ENCODE results near the gene TPI1.

Gene TPI1

GRCh38 chr12:6867413-6868210, at the start of gene TPI1:
TPI1 (plus strand) TSS chr12:6867531; CDS start chr12:6867567, 36 bp downstream.
- in situ Hi-C loops (cut with MboI; ENCODE audit: low pct_unique_long_range_greater_than_20kb, low sequenced_read_pairs): no loop called here
- peak; percentile 78 for DNase-seq

DNA sequence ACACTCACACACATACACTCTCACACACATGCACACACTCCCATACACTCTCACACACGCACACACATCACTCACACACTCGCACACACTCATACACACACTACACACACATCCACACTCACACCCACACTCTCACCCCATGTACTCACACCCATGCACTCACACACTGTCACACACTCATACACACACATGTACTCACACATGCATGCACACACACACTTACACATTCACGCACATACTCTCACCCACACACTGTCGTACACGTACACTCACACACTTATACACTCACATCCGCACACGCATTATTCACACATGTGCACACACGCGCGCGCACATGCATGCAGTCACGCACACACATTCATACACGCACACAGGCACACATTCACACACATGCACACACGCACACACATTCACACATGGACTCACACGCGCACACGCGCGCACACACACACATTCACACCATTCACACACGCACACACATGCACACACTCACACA, 49.6 kb upstream of the TPI1 start:
- in situ Hi-C loops (cut with MboI; ENCODE audit: low pct_unique_long_range_greater_than_20kb, low sequenced_read_pairs): no loop called here
- no peak for DNase-seq

GRCh38 chr12:6818222-6818621, 49.1 kb upstream of the TPI1 start:
- in situ Hi-C loops (cut with MboI; ENCODE audit: low pct_unique_long_range_greater_than_20kb, low sequenced_read_pairs): no loop called here
- no peak for DNase-seq

GRCh38 chr12:6818645-6819044, 48.7 kb upstream of the TPI1 start:
- in situ Hi-C loops (cut with MboI; ENCODE audit: low pct_unique_long_range_greater_than_20kb, low sequenced_read_pairs): no loop called here
- no peak for DNase-seq

GRCh38 chr12:6819106-6820030, 48.0 kb upstream of the TPI1 start:
- in situ Hi-C loops (cut with MboI; ENCODE audit: low pct_unique_long_range_greater_than_20kb, low sequenced_read_pairs): no loop called here
- DNase-seq: no peak

DNA sequence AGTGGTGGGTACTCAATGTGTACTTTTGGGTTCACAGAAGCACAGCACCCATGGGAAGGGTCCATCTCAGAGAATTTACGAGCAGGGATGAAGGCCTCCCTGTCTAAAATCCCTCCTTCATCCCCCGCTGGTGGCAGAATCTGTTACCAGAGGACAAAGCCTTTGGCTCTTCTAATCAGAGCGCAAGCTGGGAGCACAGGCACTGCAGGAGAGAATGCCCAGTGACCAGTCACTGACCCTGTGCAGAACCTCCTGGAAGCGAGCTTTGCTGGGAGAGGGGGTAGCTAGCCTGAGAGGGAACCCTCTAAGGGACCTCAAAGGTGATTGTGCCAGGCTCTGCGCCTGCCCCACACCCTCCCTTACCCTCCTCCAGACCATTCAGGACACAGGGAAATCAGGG, 47.2 kb upstream of the TPI1 start:
- DNase-seq: no peak
- in situ Hi-C loops (cut with MboI; ENCODE audit: low pct_unique_long_range_greater_than_20kb, low sequenced_read_pairs): no loop called here

DNA sequence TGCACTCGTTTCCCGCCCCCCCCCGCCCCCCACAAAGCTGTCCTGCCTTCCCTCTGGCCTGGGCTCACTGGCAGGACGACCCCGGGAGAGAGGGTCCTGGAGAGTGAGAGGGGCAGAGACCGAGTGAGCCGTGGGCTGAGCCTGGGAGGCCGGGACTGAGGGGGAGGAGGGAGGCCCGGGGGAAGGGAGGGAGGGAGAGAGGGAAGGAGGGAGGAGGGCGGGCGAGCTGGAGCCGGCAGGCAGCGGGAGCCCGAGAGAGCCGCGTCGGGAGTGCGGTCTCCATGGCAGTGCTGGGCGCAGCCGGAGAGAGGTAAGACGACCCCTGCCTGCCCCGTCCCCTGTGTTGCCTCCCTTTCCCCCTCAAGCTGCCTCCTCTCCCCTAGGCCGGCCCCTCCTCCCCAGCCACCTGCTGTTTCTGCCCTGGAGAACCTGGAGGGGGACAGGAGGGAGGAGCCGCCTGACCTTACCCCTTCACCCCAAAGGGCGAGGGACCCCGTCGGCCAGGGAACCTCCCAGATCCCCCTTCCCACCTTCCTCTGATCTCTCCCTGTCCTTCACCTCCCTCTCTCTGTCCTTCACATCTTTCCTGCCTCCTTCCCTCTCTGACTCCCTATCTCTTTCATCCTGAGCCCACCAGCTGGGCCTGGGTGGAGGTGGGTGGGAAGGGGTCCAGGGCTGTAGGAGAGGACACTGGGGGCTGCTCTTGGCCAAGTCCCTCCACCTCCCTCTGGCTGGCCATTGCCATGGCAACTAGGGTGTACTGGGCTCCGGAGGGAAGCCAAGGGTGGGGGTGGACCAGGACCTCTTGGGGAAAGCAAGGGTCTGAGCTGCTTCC, 45.5 kb upstream of the TPI1 start, which contains the start of gene GPR162:
GPR162 (plus strand) TSS at position 231 of the 835 bp plus-strand sequence. CDS start 2,078 bp downstream, outside the sequence.
- peak; percentile 45 for DNase-seq
- in situ Hi-C loops (cut with MboI; ENCODE audit: low pct_unique_long_range_greater_than_20kb, low sequenced_read_pairs): no loop called here

- no peak for DNase-seq
- in situ Hi-C loops (cut with MboI; ENCODE audit: low pct_unique_long_range_greater_than_20kb, low sequenced_read_pairs): no loop called here
These were observed 44.8 kb upstream of the TPI1 start for GRCh38 chr12:6822426-6823135.

- in situ Hi-C loops (cut with MboI; ENCODE audit: low pct_unique_long_range_greater_than_20kb, low sequenced_read_pairs): no loop called here
- DNase-seq: no peak
These were observed 43.9 kb upstream of the TPI1 start for GRCh38 chr12:6823182-6824084.

DNA sequence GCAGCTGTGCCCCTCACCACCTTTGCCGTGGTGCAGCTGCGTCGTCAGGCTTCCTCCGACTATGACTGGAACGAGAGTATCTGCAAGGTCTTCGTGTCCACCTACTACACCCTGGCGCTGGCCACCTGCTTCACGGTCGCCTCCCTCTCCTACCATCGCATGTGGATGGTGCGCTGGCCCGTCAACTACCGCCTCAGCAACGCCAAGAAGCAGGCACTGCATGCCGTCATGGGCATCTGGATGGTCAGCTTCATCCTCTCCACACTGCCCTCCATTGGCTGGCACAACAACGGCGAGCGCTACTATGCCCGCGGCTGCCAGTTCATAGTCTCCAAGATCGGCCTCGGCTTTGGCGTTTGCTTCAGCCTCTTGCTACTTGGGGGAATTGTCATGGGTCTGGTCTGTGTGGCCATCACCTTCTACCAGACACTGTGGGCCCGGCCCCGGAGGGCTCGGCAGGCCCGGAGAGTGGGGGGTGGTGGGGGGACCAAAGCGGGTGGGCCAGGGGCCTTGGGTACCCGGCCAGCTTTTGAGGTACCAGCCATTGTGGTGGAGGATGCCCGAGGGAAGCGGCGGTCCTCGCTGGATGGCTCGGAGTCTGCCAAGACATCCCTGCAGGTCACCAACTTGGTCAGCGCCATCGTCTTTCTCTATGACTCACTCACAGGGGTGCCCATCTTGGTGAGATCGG, 43.1 kb upstream of the TPI1 start:
- DNase-seq: no peak
- in situ Hi-C loops (cut with MboI; ENCODE audit: low pct_unique_long_range_greater_than_20kb, low sequenced_read_pairs): no loop called here

GRCh38 chr12:6824901-6825381, 42.4 kb upstream of the TPI1 start:
- in situ Hi-C loops (cut with MboI; ENCODE audit: low pct_unique_long_range_greater_than_20kb, low sequenced_read_pairs): no loop called here
- no peak for DNase-seq

DNA sequence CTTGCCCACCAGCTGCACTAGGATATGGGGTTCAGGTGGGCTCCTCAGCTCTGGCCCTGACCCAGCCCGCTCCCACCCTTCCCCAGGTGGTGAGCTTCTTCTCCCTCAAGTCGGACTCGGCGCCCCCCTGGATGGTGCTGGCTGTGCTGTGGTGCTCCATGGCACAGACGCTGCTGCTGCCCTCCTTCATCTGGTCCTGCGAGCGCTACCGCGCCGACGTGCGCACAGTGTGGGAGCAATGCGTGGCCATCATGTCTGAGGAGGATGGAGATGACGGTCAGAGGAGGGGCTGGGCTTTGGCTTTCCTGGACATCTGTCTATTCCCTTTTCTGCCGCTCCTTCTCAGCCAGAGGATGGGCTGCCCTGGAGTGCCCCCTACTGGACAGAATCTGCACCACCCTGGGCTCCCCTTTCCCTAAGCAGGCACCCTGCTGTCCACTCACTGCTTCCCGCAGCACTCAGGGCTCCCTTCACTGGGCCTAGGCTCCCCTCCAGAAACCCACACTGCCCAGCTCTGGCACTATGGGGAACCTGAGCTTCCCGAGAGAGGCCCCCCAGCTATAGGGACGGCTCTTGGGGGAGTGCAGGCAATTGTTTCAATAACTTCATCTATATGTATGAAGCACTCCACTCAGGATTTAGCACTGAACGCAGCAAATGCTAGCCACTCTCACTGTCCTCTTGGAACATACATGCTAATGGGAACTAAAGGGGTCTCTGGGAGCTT, 41.8 kb upstream of the TPI1 start:
- DNase-seq: peak; percentile 91
- in situ Hi-C loops (cut with MboI; ENCODE audit: low pct_unique_long_range_greater_than_20kb, low sequenced_read_pairs): no loop called here

DNA sequence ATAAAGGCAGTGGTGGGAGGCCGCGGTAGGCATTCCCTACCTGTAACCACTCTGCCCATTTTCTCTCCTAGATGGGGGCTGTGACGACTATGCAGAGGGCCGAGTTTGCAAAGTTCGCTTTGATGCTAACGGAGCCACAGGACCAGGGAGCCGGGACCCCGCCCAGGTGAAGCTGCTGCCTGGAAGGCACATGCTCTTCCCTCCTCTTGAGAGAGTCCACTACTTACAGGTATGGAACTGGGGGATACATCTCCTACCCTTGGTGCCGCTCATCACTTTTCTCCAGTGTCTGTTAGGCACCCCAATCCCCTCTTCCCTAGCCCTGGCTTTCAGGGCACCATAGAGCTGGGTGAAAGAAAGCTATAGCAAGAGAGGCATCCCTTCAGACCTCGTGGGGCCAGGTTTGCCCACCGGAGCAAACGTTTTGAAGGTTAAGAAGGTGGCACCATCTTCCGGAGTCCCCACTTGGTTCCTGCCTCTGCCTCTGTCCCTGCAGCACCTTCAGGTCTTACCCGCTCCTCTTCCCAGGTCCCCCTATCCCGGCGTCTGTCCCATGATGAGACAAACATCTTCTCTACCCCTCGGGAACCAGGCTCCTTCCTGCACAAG, 41.1 kb upstream of the TPI1 start:
- in situ Hi-C loops (cut with MboI; ENCODE audit: low pct_unique_long_range_greater_than_20kb, low sequenced_read_pairs): no loop called here
- no peak for DNase-seq

DNA sequence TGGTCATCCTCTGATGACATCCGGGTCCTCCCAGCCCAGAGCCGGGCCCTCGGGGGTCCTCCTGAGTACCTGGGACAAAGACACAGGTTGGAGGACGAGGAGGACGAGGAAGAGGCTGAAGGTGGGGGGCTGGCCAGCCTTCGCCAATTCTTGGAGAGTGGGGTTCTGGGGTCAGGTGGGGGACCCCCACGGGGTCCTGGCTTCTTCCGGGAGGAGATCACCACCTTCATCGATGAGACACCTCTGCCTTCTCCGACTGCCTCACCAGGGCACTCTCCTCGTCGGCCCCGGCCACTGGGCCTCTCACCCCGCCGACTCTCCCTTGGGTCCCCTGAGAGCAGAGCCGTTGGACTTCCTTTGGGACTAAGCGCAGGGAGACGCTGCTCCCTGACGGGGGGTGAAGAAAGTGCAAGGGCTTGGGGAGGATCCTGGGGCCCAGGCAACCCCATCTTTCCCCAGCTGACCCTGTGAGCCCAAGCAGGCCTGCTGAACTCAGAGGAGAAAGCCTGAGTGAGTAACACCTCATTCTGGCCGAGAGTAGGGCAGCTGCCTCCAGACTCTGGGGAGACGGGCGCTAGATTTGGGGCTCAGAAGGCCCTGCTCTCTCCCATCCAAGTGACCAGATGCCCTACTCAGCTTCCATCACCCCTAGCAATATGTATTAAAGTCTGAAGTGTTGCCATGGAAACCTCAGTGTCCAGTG, 40.4 kb upstream of the TPI1 start:
- DNase-seq: no peak
- in situ Hi-C loops (cut with MboI; ENCODE audit: low pct_unique_long_range_greater_than_20kb, low sequenced_read_pairs): no loop called here

GRCh38 chr12:6827437-6827911, 39.9 kb upstream of the TPI1 start:
- peak; percentile 88 for DNase-seq
- in situ Hi-C loops (cut with MboI; ENCODE audit: low pct_unique_long_range_greater_than_20kb, low sequenced_read_pairs): no loop called here

Data from KBM-7 (cell line).